Transverse colon (tissue), 3 donors: ENCODE results near the gene TMED3.

Experiments used
- EP300 ChIP-seq: sonication (generic); formaldehyde crosslinking; IDR thresholded peaks from one replicate; pipeline ENCODE4 v1.6.1; 2017; ENCODE audit warnings: antibody characterized with exemption, low read depth
- POLR2A ChIP-seq: fragments of 450-650 bp; IDR thresholded peaks from one replicate; pipeline ENCODE4 v1.6.1; 2016; ENCODE audit warnings: antibody characterized with exemption, mild to moderate bottlenecking, moderate library complexity
- TF ChIP-seq, protein P1 (sequence below), 5 experiments: fragments of 200-600 bp in 3 of 5; fragments of 450-650 bp in 2 of 5; sonication (generic) in 3 of 5; IDR thresholded peaks; 1 replicate in 2 of 5; 2 replicates in 3 of 5; pipeline ENCODE4 v1.5.1; 2016 to 2017; ENCODE audit warnings: antibody characterized with exemption in 5 of 5, inconsistent platforms in 3 of 5, mild to moderate bottlenecking in 2 of 5, moderate library complexity in 1 of 5

DNA sequence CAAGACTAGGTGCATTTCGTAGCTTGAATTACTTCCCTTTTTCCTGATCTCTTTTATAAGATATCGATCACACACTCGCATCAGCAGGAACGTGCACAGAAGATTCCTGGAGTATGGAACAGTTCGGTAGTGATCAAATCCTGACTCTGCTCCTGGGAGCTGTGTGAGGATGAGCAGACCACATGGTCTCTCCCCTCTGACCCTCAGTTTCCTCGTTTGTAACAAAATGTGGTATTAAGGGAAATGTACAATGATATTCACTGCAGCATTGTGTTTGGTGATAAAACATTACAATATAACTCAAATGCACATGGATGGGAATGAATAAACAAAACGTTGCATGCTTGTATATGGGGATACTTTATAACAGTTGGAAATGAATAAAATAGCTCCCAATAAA, 26.7 kb downstream of the TMED3 start:
- TF ChIP-seq, protein P1, sequence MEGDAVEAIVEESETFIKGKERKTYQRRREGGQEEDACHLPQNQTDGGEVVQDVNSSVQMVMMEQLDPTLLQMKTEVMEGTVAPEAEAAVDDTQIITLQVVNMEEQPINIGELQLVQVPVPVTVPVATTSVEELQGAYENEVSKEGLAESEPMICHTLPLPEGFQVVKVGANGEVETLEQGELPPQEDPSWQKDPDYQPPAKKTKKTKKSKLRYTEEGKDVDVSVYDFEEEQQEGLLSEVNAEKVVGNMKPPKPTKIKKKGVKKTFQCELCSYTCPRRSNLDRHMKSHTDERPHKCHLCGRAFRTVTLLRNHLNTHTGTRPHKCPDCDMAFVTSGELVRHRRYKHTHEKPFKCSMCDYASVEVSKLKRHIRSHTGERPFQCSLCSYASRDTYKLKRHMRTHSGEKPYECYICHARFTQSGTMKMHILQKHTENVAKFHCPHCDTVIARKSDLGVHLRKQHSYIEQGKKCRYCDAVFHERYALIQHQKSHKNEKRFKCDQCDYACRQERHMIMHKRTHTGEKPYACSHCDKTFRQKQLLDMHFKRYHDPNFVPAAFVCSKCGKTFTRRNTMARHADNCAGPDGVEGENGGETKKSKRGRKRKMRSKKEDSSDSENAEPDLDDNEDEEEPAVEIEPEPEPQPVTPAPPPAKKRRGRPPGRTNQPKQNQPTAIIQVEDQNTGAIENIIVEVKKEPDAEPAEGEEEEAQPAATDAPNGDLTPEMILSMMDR (IDR thresholded peaks at IDR 0.05): no peak
- TF ChIP-seq POLR2A (no peak), EP300 (no peak)
